H9 (cell line): ENCODE measurements around the gene TMEM254. TPM values are rescaled to one million over a fixed set of nuclear protein-coding genes. Genes with fewer than 3 reads are reported as not detected.
"Not testable (repeated sequence)": the region's sequence is repeated elsewhere in the genome, so short reads cannot be mapped to it uniquely, and the experiment has no call there.

Experiments used
- DNase-seq: peaks from one replicate; pipeline ENCODE4 v3.0.0-alpha.2; 2017
- H2AFZ ChIP-seq: one replicate; pipeline ENCODE4 v1.6.1; 2013; ENCODE audit warnings: mild to moderate bottlenecking, low read length, control low read depth, moderate library complexity
- H2AK5ac ChIP-seq: 2 replicates; pipeline ENCODE4 v1.6.1; 2013; ENCODE audit warnings: low read length, control low read depth, mixed read lengths; ENCODE audit not compliant: insufficient read length
- H2BK120ac ChIP-seq: one replicate; pipeline ENCODE4 v1.6.1; 2013; ENCODE audit warnings: low read depth, mild to moderate bottlenecking, low read length, control low read depth, inconsistent platforms; ENCODE audit not compliant: poor library complexity, severe bottlenecking
- H2BK12ac ChIP-seq: 2 replicates; pipeline ENCODE4 v1.6.1; 2013; ENCODE audit warnings: low read length, control low read depth, mixed read lengths, low read depth; ENCODE audit not compliant: insufficient read length
- H2BK15ac ChIP-seq: 2 replicates; pipeline ENCODE4 v1.6.1; 2013; ENCODE audit warnings: low read depth, low read length, control low read depth
- H2BK20ac ChIP-seq: one replicate; pipeline ENCODE4 v1.6.1; 2013; ENCODE audit warnings: low read depth, mild to moderate bottlenecking, low read length, control low read depth, inconsistent platforms; ENCODE audit not compliant: poor library complexity, severe bottlenecking
- H2BK5ac ChIP-seq: 2 replicates; pipeline ENCODE4 v1.6.1; 2013; ENCODE audit warnings: low read length, control low read depth, mixed read lengths; ENCODE audit not compliant: insufficient read length
- H3K14ac ChIP-seq: 2 replicates; pipeline ENCODE4 v1.6.1; 2013; ENCODE audit warnings: low read length, control low read depth; ENCODE audit not compliant: insufficient read depth
- H3K18ac ChIP-seq: 2 replicates; pipeline ENCODE4 v1.6.1; 2013; ENCODE audit warnings: low read depth, mild to moderate bottlenecking, mixed read lengths, low read length, control low read depth; ENCODE audit not compliant: insufficient read length
- H3K23ac ChIP-seq: 2 replicates; pipeline ENCODE4 v1.6.1; 2013; ENCODE audit warnings: low read length, control low read depth, mixed read lengths, low read depth; ENCODE audit not compliant: insufficient read length
- H3K23me2 ChIP-seq: 2 replicates; pipeline ENCODE4 v1.6.1; 2013; ENCODE audit warnings: low read depth, mild to moderate bottlenecking, mixed read lengths, low read length, control low read depth; ENCODE audit not compliant: insufficient read length, poor library complexity, severe bottlenecking
- H3K27ac ChIP-seq: 2 replicates; pipeline ENCODE4 v1.5.1; 2013; ENCODE audit warnings: low read length, control low read depth, mixed read lengths, low read depth; ENCODE audit not compliant: insufficient read length
- H3K27me3 ChIP-seq: 2 replicates; pipeline ENCODE4 v1.6.1; 2013; ENCODE audit warnings: low read length, control low read depth, inconsistent platforms; ENCODE audit not compliant: insufficient read depth
- H3K4ac ChIP-seq: 2 replicates; pipeline ENCODE4 v1.6.1; 2013; ENCODE audit warnings: low read depth, mild to moderate bottlenecking, control low read depth, inconsistent platforms, low read length, moderate library complexity
- H3K4me1 ChIP-seq: 2 replicates; pipeline ENCODE4 v1.6.1; 2013; ENCODE audit warnings: low read length, control low read depth, inconsistent platforms; ENCODE audit not compliant: insufficient read depth
- H3K4me2 ChIP-seq: 2 replicates; pipeline ENCODE4 v1.6.1; 2013; ENCODE audit warnings: low read length, control low read depth, mixed read lengths; ENCODE audit not compliant: insufficient read length, insufficient read depth
- H3K56ac ChIP-seq: 2 replicates; pipeline ENCODE4 v1.6.1; 2013; ENCODE audit warnings: low read depth, mild to moderate bottlenecking, mixed read lengths, low read length, control low read depth; ENCODE audit not compliant: insufficient read length
- H3K79me1 ChIP-seq: 2 replicates; pipeline ENCODE4 v1.6.1; 2013; ENCODE audit warnings: low read depth, mild to moderate bottlenecking, moderate library complexity, low read length, control low read depth, inconsistent platforms; ENCODE audit not compliant: insufficient read depth, poor library complexity, severe bottlenecking
- H3K79me2 ChIP-seq: 2 replicates; pipeline ENCODE4 v1.6.1; 2013; ENCODE audit warnings: low read length, control low read depth, inconsistent platforms; ENCODE audit not compliant: insufficient read depth
- H3K9ac ChIP-seq: 2 replicates; pipeline ENCODE4 v1.6.1; 2013; ENCODE audit warnings: low read length, control low read depth, mixed read lengths; ENCODE audit not compliant: insufficient read length; ENCODE audit errors: extremely low read depth
- H3K9me3 ChIP-seq: one replicate; pipeline ENCODE4 v1.6.1; 2013; ENCODE audit warnings: low read depth, low read length, inconsistent platforms; ENCODE audit not compliant: control insufficient read depth
- H3T11ph ChIP-seq: one replicate; pipeline ENCODE4 v1.6.1; 2013; ENCODE audit warnings: mild to moderate bottlenecking, low read length, control low read depth, inconsistent platforms
- H4K20me1 ChIP-seq: one replicate; pipeline ENCODE4 v1.6.1; 2013; ENCODE audit not compliant: control insufficient read depth, insufficient read length, insufficient read depth
- H4K5ac ChIP-seq: 2 replicates; pipeline ENCODE4 v1.6.1; 2013; ENCODE audit warnings: low read depth, mild to moderate bottlenecking, mixed read lengths, low read length, control low read depth; ENCODE audit not compliant: insufficient read length
- H4K8ac ChIP-seq: replicated peaks from 2 replicates; pipeline ENCODE4 v1.6.1; 2013; ENCODE audit warnings: low read length, control low read depth, mixed read lengths, low read depth; ENCODE audit not compliant: insufficient read length
- H4K91ac ChIP-seq: 2 replicates; pipeline ENCODE4 v1.6.1; 2013; ENCODE audit warnings: low read depth, mild to moderate bottlenecking, moderate library complexity, mixed read lengths, low read length, control low read depth; ENCODE audit not compliant: insufficient read length
- H3K27ac Mint-ChIP-seq, 3 experiments: 2 replicates in 2 of 3; 3 replicates in 1 of 3; pipeline ENCODE4 v1.8.0; 2020 to 2021; ENCODE audit warnings: mixed read lengths in 3 of 3, mild to moderate bottlenecking in 1 of 3, moderate library complexity in 1 of 3
- H3K27me3 Mint-ChIP-seq: 2 replicates; pipeline ENCODE4 v1.8.0; 2021; ENCODE audit warnings: low read depth, mild to moderate bottlenecking, moderate library complexity, mixed read lengths
- H3K36me3 Mint-ChIP-seq, 3 experiments: 2 replicates in 2 of 3; 3 replicates in 1 of 3; pipeline ENCODE4 v1.8.0; 2020 to 2021; ENCODE audit warnings: low read depth in 3 of 3, mixed read lengths in 3 of 3; ENCODE audit not compliant: insufficient read depth in 1 of 3
- H3K4me1 Mint-ChIP-seq, 2 experiments: 2 replicates each; pipeline ENCODE4 v1.8.0; 2020; ENCODE audit warnings: mixed read lengths in 2 of 2
- H3K4me3 Mint-ChIP-seq, 2 experiments: 2 replicates in 1 of 2; 3 replicates in 1 of 2; pipeline ENCODE4 v1.8.0; 2020 to 2021; ENCODE audit warnings: mild to moderate bottlenecking in 2 of 2, mixed read lengths in 2 of 2, moderate library complexity in 1 of 2
- H3K9me3 Mint-ChIP-seq, 2 experiments: 2 replicates in 1 of 2; 3 replicates in 1 of 2; pipeline ENCODE4 v1.8.0; 2020; ENCODE audit warnings: mild to moderate bottlenecking in 2 of 2, mixed read lengths in 2 of 2, moderate library complexity in 1 of 2
- WGBS: extraction: QIAGEN DNeasy Blood & Tissue Kit; methylation state at CpG from one replicate; pipeline ENCODE4 v1.1.7; 2013; ENCODE audit warnings: missing lambda C conversion rate, low lambda C conversion rate, mixed read lengths; ENCODE audit not compliant: insufficient read length; ENCODE audit errors: extremely low coverage; 5-methylcytosine and 5-hydroxymethylcytosine counted together
- total RNA-seq: library from RNA; stranded (reverse); gene quantifications from 2 replicates; pipeline ENCODE4 v1.2.1, GENCODE V29; 2021
- TF ChIP-seq, protein P1 (sequence below): fragments of 200-600 bp; sonication (generic); conservative IDR thresholded peaks from 3 replicates; pipeline ENCODE4 v1.8.0; 2021; ENCODE audit warnings: antibody characterized with exemption, mild to moderate bottlenecking

The TMEM254 gene
- total RNA-seq, 1 experiment from 2014 or later, result 20.3 TPM

DNA sequence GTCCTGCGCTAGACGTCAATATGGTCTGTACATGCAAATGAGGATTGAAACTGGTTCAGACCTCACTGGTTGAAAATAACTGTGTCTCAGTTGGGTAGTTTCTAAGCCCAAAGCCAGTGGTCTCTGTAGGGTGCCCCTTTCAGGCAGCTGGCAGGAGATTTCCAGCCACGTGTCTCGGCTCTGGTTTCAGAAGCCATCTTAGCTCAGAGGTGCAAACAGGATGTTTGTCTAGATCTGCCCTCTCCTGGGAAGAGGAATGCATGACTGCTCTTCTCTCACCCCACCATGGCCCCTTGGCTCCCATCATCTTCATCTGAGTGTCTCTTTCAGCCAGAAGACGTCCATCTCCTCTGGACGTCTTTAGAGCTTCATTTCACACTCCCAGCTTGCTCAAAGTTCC, 33.5 kb upstream of the TMEM254 start:
- not testable (repeated sequence) for H3K9ac ChIP-seq, H3K36me3 Mint-ChIP-seq, H4K8ac ChIP-seq, H2BK120ac ChIP-seq, H3K79me1 ChIP-seq, H2AFZ ChIP-seq, H3K27me3 ChIP-seq, H3K4me3 Mint-ChIP-seq, H3K4me1 ChIP-seq, H3K27ac ChIP-seq, H3K79me2 ChIP-seq, H4K20me1 ChIP-seq, H4K91ac ChIP-seq, H2BK5ac ChIP-seq, H4K5ac ChIP-seq, H2BK20ac ChIP-seq, H2BK12ac ChIP-seq, H3K23ac ChIP-seq, H3T11ph ChIP-seq, H3K9me3 ChIP-seq, H3K4me2 ChIP-seq, H3K23me2 ChIP-seq, H3K27ac Mint-ChIP-seq, H3K9me3 Mint-ChIP-seq, H3K4me1 Mint-ChIP-seq, H3K4ac ChIP-seq, H3K27me3 Mint-ChIP-seq, H2BK15ac ChIP-seq, H3K14ac ChIP-seq, H2AK5ac ChIP-seq, H3K18ac ChIP-seq, H3K56ac ChIP-seq
- DNase-seq, result peak; percentile 39
- TF ChIP-seq, protein P1, sequence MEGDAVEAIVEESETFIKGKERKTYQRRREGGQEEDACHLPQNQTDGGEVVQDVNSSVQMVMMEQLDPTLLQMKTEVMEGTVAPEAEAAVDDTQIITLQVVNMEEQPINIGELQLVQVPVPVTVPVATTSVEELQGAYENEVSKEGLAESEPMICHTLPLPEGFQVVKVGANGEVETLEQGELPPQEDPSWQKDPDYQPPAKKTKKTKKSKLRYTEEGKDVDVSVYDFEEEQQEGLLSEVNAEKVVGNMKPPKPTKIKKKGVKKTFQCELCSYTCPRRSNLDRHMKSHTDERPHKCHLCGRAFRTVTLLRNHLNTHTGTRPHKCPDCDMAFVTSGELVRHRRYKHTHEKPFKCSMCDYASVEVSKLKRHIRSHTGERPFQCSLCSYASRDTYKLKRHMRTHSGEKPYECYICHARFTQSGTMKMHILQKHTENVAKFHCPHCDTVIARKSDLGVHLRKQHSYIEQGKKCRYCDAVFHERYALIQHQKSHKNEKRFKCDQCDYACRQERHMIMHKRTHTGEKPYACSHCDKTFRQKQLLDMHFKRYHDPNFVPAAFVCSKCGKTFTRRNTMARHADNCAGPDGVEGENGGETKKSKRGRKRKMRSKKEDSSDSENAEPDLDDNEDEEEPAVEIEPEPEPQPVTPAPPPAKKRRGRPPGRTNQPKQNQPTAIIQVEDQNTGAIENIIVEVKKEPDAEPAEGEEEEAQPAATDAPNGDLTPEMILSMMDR, result peak; percentile 29; the same call in 1 of the 3 replicates
- no CpG with 5 or more reads among the region's 6 CpGs for WGBS
